Lung (tissue), 12 donors: Measurements from ENCODE around the gene OR2V1. TPM values are rescaled to one million over a fixed set of nuclear protein-coding genes. Genes with fewer than 3 reads are reported as not detected.

Experiments used
- ATAC-seq: fragments of 200-7000 bp; cut with Tn5 transposase; one replicate; pipeline ENCODE4 v1.9.1; 2020; ENCODE audit warnings: moderate number of reproducible peaks; ENCODE audit not compliant: insufficient read depth, low FRiP score
- DNase-seq, 3 donors: peaks; one replicate each; pipeline ENCODE4 v3.0.0-alpha.2; 2013 to 2017
- H3K27ac ChIP-seq, 2 donors: one replicate each; pipeline ENCODE4 v1.5.1; 2013; ENCODE audit warnings: mild to moderate bottlenecking in 2 of 2, moderate library complexity in 2 of 2, control low read depth in 1 of 2, inconsistent platforms in 1 of 2, low read depth in 1 of 2, low read length in 1 of 2
- H3K27me3 ChIP-seq, 3 donors: one replicate each; pipeline ENCODE4 v1.5.1; 2013; ENCODE audit warnings: low read length in 2 of 3; ENCODE audit not compliant: control insufficient read depth in 3 of 3, insufficient read depth in 3 of 3
- H3K36me3 ChIP-seq, 4 donors: one replicate each; pipeline ENCODE4 v1.5.1; 2013; ENCODE audit warnings: low read length in 4 of 4, mild to moderate bottlenecking in 1 of 4, moderate library complexity in 1 of 4; ENCODE audit not compliant: control insufficient read depth in 4 of 4, insufficient read depth in 4 of 4
- H3K4me1 ChIP-seq, 5 donors: one replicate each; pipeline ENCODE4 v1.5.1; 2013; ENCODE audit warnings: low read length in 5 of 5, mild to moderate bottlenecking in 2 of 5, moderate library complexity in 1 of 5; ENCODE audit not compliant: control insufficient read depth in 5 of 5, insufficient read depth in 5 of 5
- H3K4me3 ChIP-seq: one replicate; pipeline ENCODE4 v1.5.1; 2013; ENCODE audit warnings: mild to moderate bottlenecking, control low read depth, moderate library complexity
- H3K9ac ChIP-seq, 2 donors: one replicate each; pipeline ENCODE4 v1.5.1; 2013; ENCODE audit warnings: low read length in 2 of 2, control low read depth in 1 of 2; ENCODE audit not compliant: insufficient read depth in 1 of 2
- H3K9me3 ChIP-seq, 4 donors: one replicate each; pipeline ENCODE4 v1.5.1; 2013; ENCODE audit warnings: low read length in 3 of 4, mild to moderate bottlenecking in 1 of 4, moderate library complexity in 1 of 4; ENCODE audit not compliant: control insufficient read depth in 4 of 4, insufficient read depth in 3 of 4
- CTCF ChIP-seq: IDR thresholded peaks from 2 replicates; pipeline ENCODE4 v1.5.1; 2012; ENCODE audit warnings: mild to moderate bottlenecking; ENCODE audit errors: control extremely low read depth, extremely low read depth
- WGBS, 2 donors: extraction: QIAGEN DNeasy Blood & Tissue Kit; methylation state at CpG; one replicate each; pipeline ENCODE4 v1.1.7; 2013; 5-methylcytosine and 5-hydroxymethylcytosine counted together
- polyA plus RNA-seq, 2 donors: library from polyadenylated mRNA; stranded (reverse); fragments of 200-250 nt; gene quantifications; one replicate each; pipeline ENCODE4 v1.2.1, GENCODE V29; 2013
- total RNA-seq, 2 donors: library from RNA; depleted of rRNA in 1 of 2; stranded (reverse); fragments of >200 nt in 1 of 2; gene quantifications; one replicate each; pipeline ENCODE4 v1.2.1, GENCODE V29; 2014 to 2021
- donor health status: control.
- donor health status: control.
- donor health status: Bipolar disorder and iron deficiency.
- donor health status: healthy.
- donor health status: DM: yes; HTN: yes; CAD: no.

Gene OR2V1
- total and polyA plus RNA-seq, 4 donors: not detected

- no peak overlapping the region for H3K9ac ChIP-seq
- no peaks in the 10 kb centered on the region for H3K36me3 ChIP-seq
- H3K4me3 ChIP-seq: no peak overlapping the region
- H3K27ac ChIP-seq: no peak overlapping the region
- H3K4me1 ChIP-seq: peaks cover 0 to 8% (median 6%) of the 10 kb centered on the region in 5 donors
- peaks cover 0 to 84% (median 73%) of the 10 kb centered on the region in 3 donors for H3K27me3 ChIP-seq
- H3K9me3 ChIP-seq: no peaks in the 10 kb centered on the region
- no peak for TF ChIP-seq CTCF
- ATAC-seq (no peak), DNase-seq (peak in 1 of 3 donors; percentile 18)
- WGBS, 2 donors: 18 to 21% methylated on average over 9 to 11 of the region's 11 CpGs
These were observed 37.0 kb upstream of the OR2V1 start for GRCh38 chr5:181167814-181168488.

GRCh38 chr5:181166812-181167733, 36.1 kb upstream of the OR2V1 start:
- TF ChIP-seq CTCF: no peak
- H3K27me3 ChIP-seq: peaks cover 0 to 81% (median 65%) of the 10 kb centered on the region in 3 donors
- no peaks in the 10 kb centered on the region for H3K36me3 ChIP-seq
- no peak for ATAC-seq
- DNase-seq: no peak
- H3K9ac ChIP-seq: no peak overlapping the region
- WGBS, 2 donors: 66 to 70% methylated on average over 6 of the region's 6 CpGs
- no peaks in the 10 kb centered on the region for H3K9me3 ChIP-seq
- H3K4me1 ChIP-seq: peaks cover 0 to 8% (median 3%) of the 10 kb centered on the region in 5 donors
- H3K27ac ChIP-seq: no peak overlapping the region
- H3K4me3 ChIP-seq: no peak overlapping the region

- no peak for TF ChIP-seq CTCF
- no peak for DNase-seq
- peaks cover 0 to 3% (median 0%) of the 10 kb centered on the region in 5 donors for H3K4me1 ChIP-seq
- no peaks in the 10 kb centered on the region for H3K36me3 ChIP-seq
- H3K27me3 ChIP-seq: peaks cover 0 to 55% (median 38%) of the 10 kb centered on the region in 3 donors
- H3K9ac ChIP-seq: no peak overlapping the region
- no peak for ATAC-seq
- no peak overlapping the region for H3K4me3 ChIP-seq
- 14 to 19% methylated on average over 40 to 49 of the region's 52 CpGs for WGBS, 2 donors
- H3K9me3 ChIP-seq: no peaks in the 10 kb centered on the region
- H3K27ac ChIP-seq: no peak overlapping the region
These were observed 33.3 kb upstream of the OR2V1 start for GRCh38 chr5:181164076-181164952.
